Urinary bladder (tissue), 4 donors: ENCODE measurements around the gene ANKS3. TPM values are rescaled to one million over a fixed set of nuclear protein-coding genes. Genes with fewer than 3 reads are reported as not detected.

Experiments used
- DNase-seq: peaks from one replicate; pipeline ENCODE4 v3.0.0-alpha.2; 2015; ENCODE audit errors: extremely low spot score
- H3K27ac ChIP-seq: one replicate; pipeline ENCODE4 v1.5.1; 2013; ENCODE audit warnings: low read depth, mild to moderate bottlenecking, moderate library complexity
- H3K36me3 ChIP-seq: one replicate; pipeline ENCODE4 v1.6.1; 2013; ENCODE audit warnings: mild to moderate bottlenecking, moderate library complexity; ENCODE audit not compliant: insufficient read depth
- H3K4me1 ChIP-seq: one replicate; pipeline ENCODE4 v1.6.1; 2013; ENCODE audit warnings: mild to moderate bottlenecking, moderate library complexity; ENCODE audit not compliant: insufficient read depth
- H3K4me3 ChIP-seq: one replicate; pipeline ENCODE4 v1.5.1; 2013; ENCODE audit warnings: low read depth, low read length
- WGBS: extraction: QIAGEN DNeasy Blood & Tissue Kit; methylation state at CpG from one replicate; pipeline ENCODE4 v1.1.7; 2013; 5-methylcytosine and 5-hydroxymethylcytosine counted together
- polyA plus RNA-seq: library from polyadenylated mRNA; stranded (reverse); fragments of 200-250 nt; gene quantifications from one replicate; pipeline ENCODE4 v1.2.3, GENCODE V29; 2013
- small RNA-seq: library from RNA; depleted of rRNA; stranded (forward); fragments of <200 nt; gene quantifications from one replicate; pipeline ENCODE3, GENCODE V24; 2014
- total RNA-seq: library from RNA; depleted of rRNA; stranded (reverse); fragments of >200 nt; gene quantifications from one replicate; pipeline ENCODE4 v1.2.3, GENCODE V29; 2014
- donor health status: healthy with polysubstance abuse.
- donor health status: healthy.

The ANKS3 gene
- total and polyA plus RNA-seq, 2 donors: 21.6 to 22.1 TPM

GRCh38 chr16:4648917-4649316 lies 85.2 kb downstream of the ANKS3 start:
- WGBS: 95% methylated on average over 13 of the region's 13 CpGs

DNA sequence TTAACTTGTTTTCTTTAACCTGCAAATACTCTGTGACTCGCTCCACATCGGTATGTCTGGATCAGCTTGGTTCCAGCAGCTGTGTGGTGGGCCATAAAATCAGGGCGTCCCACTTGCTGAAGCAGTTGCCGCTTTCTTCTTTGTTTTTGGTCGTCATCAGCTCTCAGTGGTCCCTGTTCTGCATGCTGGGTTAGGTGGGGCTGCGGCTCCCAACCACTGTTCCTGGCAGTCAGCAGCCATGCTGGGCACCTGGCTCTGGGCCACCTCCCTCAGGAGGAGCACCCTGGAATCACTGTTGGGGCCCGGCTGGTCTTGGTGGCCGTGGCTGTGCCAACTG lies 86.5 kb downstream of the ANKS3 start:
- WGBS: 96% methylated on average over 8 of the region's 8 CpGs
- Histone ChIP-seq H3K4me1 (no peaks in the 10 kb centered on the region), H3K36me3 (peaks cover 3% of the 10 kb centered on the region), H3K4me3 (no peak overlapping the region), H3K27ac (no peak overlapping the region)
- no peak for DNase-seq

More at GRCh38 chr16:4648917-4649316, 85.2 kb downstream of the ANKS3 start:
- Histone ChIP-seq H3K27ac (no peak overlapping the region), H3K4me3 (no peak overlapping the region), H3K36me3 (peaks cover 5% of the 10 kb centered on the region), H3K4me1 (no peaks in the 10 kb centered on the region)
- DNase-seq: no peak

- no peaks in the 10 kb centered on the region for H3K4me1 ChIP-seq
- no peak for DNase-seq
- H3K36me3 ChIP-seq: peaks cover 3% of the 10 kb centered on the region
- H3K27ac ChIP-seq: no peak overlapping the region
- WGBS: 95% methylated on average over 22 of the region's 22 CpGs
- H3K4me3 ChIP-seq: no peak overlapping the region
These were observed 87.1 kb downstream of the ANKS3 start for GRCh38 chr16:4646773-4647643.

Small RNA genes lying within 50 kb of the gene (small RNA-seq; reads per million reads assigned to genes)
- gene MIR6769A: not detected
- gene RF00017: not detected

Other genes starting within 250 kb of the ANKS3 start
- 6.2 TPM for gene CDIP1, start 195.5 kb downstream of the ANKS3 start, total RNA-seq
- 28.7 TPM for gene CDIP1, start 195.5 kb downstream of the ANKS3 start, polyA plus RNA-seq
- 0.11 TPM for gene C16orf96, start 177.9 kb downstream of the ANKS3 start, total RNA-seq
- 0.04 TPM for gene C16orf96, start 177.9 kb downstream of the ANKS3 start, polyA plus RNA-seq
- 2.3 TPM for gene UBALD1, start 119.4 kb downstream of the ANKS3 start, total RNA-seq
- 37.9 TPM for gene UBALD1, start 119.4 kb downstream of the ANKS3 start, polyA plus RNA-seq
- 22.5 TPM for gene MGRN1, start 109.4 kb downstream of the ANKS3 start, total RNA-seq
- 34.9 TPM for gene MGRN1, start 109.4 kb downstream of the ANKS3 start, polyA plus RNA-seq
- 17.0 TPM for gene NUDT16L1, start 40.7 kb downstream of the ANKS3 start, total RNA-seq
- 38.4 TPM for gene NUDT16L1, start 40.7 kb downstream of the ANKS3 start, polyA plus RNA-seq
- gene DNAAF8, start 266 bp upstream of the ANKS3 start, total RNA-seq: 1.3 TPM
- gene DNAAF8, start 266 bp upstream of the ANKS3 start, polyA plus RNA-seq: 1.3 TPM
- 9.9 TPM for gene ZNF500, start 32.9 kb upstream of the ANKS3 start, total RNA-seq
- gene ZNF500, start 32.9 kb upstream of the ANKS3 start, polyA plus RNA-seq: 14.4 TPM
- gene SEPTIN12, start 54.1 kb upstream of the ANKS3 start, total RNA-seq: not detected
- gene SEPTIN12, start 54.1 kb upstream of the ANKS3 start, polyA plus RNA-seq: not detected
- 13.4 TPM for gene SMIM22, start 61.1 kb upstream of the ANKS3 start, total RNA-seq
- gene SMIM22, start 61.1 kb upstream of the ANKS3 start, polyA plus RNA-seq: 52.2 TPM
- 8.5 TPM for gene ROGDI, start 68.4 kb upstream of the ANKS3 start, total RNA-seq
- gene ROGDI, start 68.4 kb upstream of the ANKS3 start, polyA plus RNA-seq: 45.1 TPM
- 44.4 TPM for gene GLYR1, start 113.0 kb upstream of the ANKS3 start, total RNA-seq
- 60.3 TPM for gene GLYR1, start 113.0 kb upstream of the ANKS3 start, polyA plus RNA-seq
- 14.1 TPM for gene UBN1, start 113.2 kb upstream of the ANKS3 start, total RNA-seq
- 17.5 TPM for gene UBN1, start 113.2 kb upstream of the ANKS3 start, polyA plus RNA-seq
- gene PPL, start 202.9 kb upstream of the ANKS3 start, total RNA-seq: 10.1 TPM
- 55.0 TPM for gene PPL, start 202.9 kb upstream of the ANKS3 start, polyA plus RNA-seq
- 0.42 TPM for gene SEC14L5, start 224.1 kb upstream of the ANKS3 start, total RNA-seq
- 0.48 TPM for gene SEC14L5, start 224.1 kb upstream of the ANKS3 start, polyA plus RNA-seq